Aorta (tissue), 5 donors: ENCODE results near the gene MEGF10. TPM values are rescaled to one million over a fixed set of nuclear protein-coding genes. Genes with fewer than 3 reads are reported as not detected.

Source experiments
- ATAC-seq: fragments of 200-7000 bp; cut with Tn5 transposase; one replicate; pipeline ENCODE4 v1.9.1; 2022; ENCODE audit warnings: moderate library complexity; ENCODE audit not compliant: low FRiP score
- DNase-seq, 2 donors: peaks; one replicate each; pipeline ENCODE4 v3.0.0-alpha.2; 2020
- H3K27ac ChIP-seq, 2 donors: one replicate each; pipeline ENCODE4 v1.5.1; 2013; ENCODE audit warnings: low read length in 2 of 2, mild to moderate bottlenecking in 2 of 2, moderate library complexity in 2 of 2, control low read depth in 1 of 2, inconsistent platforms in 1 of 2, low read depth in 1 of 2
- H3K27me3 ChIP-seq, 2 donors: one replicate each; pipeline ENCODE4 v1.6.1; 2013; ENCODE audit warnings: control low read depth in 1 of 2, low read length in 1 of 2, mild to moderate bottlenecking in 1 of 2, moderate library complexity in 1 of 2; ENCODE audit not compliant: insufficient read depth in 2 of 2, control insufficient read depth in 1 of 2
- H3K36me3 ChIP-seq, 2 donors: one replicate each; pipeline ENCODE4 v1.6.1; 2013; ENCODE audit warnings: control low read depth in 1 of 2, low read length in 1 of 2, mild to moderate bottlenecking in 1 of 2; ENCODE audit not compliant: insufficient read depth in 2 of 2, control insufficient read depth in 1 of 2
- H3K4me1 ChIP-seq, 2 donors: one replicate each; pipeline ENCODE4 v1.6.1; 2013; ENCODE audit warnings: low read length in 2 of 2, control low read depth in 1 of 2, mild to moderate bottlenecking in 1 of 2, moderate library complexity in 1 of 2; ENCODE audit not compliant: insufficient read depth in 2 of 2, control insufficient read depth in 1 of 2
- H3K4me3 ChIP-seq, 2 donors: one replicate each; pipeline ENCODE4 v1.5.1; 2013; ENCODE audit warnings: low read length in 2 of 2, control low read depth in 1 of 2, mild to moderate bottlenecking in 1 of 2
- H3K9me3 ChIP-seq: one replicate; pipeline ENCODE4 v1.6.1; 2013; ENCODE audit warnings: mild to moderate bottlenecking, low read length; ENCODE audit not compliant: control insufficient read depth
- whole genome bisulfite sequencing, 2 donors: extraction: QIAGEN DNeasy Blood & Tissue Kit; methylation state at CpG; one replicate each; pipeline ENCODE4 v1.1.7; 2013; 5-methylcytosine and 5-hydroxymethylcytosine counted together
- intact Hi-C, 2 donors: fragments of 100-400 bp; cut with DNase I; formaldehyde crosslinking; loops; one replicate each; pipeline versions ENCODE4 v1.14.2 to v1.15.0; 2022
- polyA plus RNA-seq, 2 donors: library from polyadenylated mRNA; stranded (reverse); fragments of 200-250 nt; gene quantifications; one replicate each; pipeline ENCODE4 v1.2.3, GENCODE V29; 2013
- total RNA-seq, 2 donors: library from RNA; stranded (reverse); fragmentation: NEBNext Ultra II Directional; extraction: Animal tissue kit (Norgen Biotek cat#: 25700); gene quantifications; one replicate each; pipeline ENCODE4 v1.2.1, GENCODE V29; 2021
- donor health status: healthy with polysubstance abuse.
- donor health status: Bipolar disorder and iron deficiency.
- donor health status: DM: no; HTN: no; CAD: no.
- donor health status: DM: no; HTN: no; CAD: no.
- donor health status: DM: yes; HTN: yes; CAD: no.

MEGF10 gene
- total and polyA plus RNA-seq, 4 donors: 0.05 to 0.72 (median 0.52) TPM; not detected in 1

DNA sequence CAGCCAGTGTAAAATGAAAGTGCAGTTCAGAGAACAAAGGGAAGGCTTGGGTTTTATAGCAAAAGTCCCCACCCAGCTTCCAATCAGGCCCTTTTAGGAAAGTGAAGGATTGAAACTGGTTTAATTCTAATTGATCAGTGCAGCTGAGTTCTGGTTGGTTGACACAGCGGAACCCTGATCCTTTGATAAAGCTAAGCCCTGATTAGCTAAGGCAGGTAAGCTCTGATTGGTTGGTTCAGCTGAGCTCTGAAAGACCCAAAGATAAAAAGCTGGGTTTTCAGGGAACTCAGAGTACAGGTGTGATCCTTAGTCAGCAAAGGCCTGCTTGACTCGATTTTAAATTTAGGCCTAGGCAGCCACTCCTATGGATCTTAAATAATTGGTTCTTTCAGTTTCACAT, 156.0 kb downstream of the MEGF10 start:
- intact Hi-C loops: no loop called here
- no peak for ATAC-seq

DNA sequence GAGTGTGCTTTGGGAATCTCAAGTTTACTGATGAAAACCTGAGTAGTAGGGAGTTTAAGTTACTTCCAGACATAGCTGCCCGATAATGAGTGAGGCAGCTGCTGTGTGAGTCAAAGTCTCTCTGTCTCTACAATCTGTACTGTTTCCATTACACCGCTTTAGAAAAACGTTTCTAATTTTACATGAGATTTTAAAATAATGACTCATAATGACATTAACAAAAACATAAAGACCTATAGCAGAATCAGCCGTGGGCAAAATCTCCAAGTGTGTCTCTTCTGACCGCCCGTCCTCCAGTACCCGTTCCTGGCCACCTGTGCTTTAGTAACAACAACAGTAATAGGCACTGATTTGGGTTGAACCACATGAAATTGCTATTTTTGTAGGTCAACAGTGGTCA, 157.2 kb downstream of the MEGF10 start:
- no peaks in the 10 kb centered on the region for H3K36me3 ChIP-seq
- DNase-seq: no peak
- H3K4me1 ChIP-seq: no peaks in the 10 kb centered on the region
- intact Hi-C loops: no loop called here
- no peak overlapping the region for H3K27ac ChIP-seq
- ATAC-seq: no peak
- no peaks in the 10 kb centered on the region for H3K9me3 ChIP-seq
- no peaks in the 10 kb centered on the region for H3K27me3 ChIP-seq
- 8 to 14% methylated on average over 7 of the region's 7 CpGs for WGBS, 2 donors
- H3K4me3 ChIP-seq: no peak overlapping the region

More for the DNA sequence above, 156.0 kb downstream of the MEGF10 start:
- Histone ChIP-seq H3K9me3 (no peaks in the 10 kb centered on the region), H3K36me3 (no peaks in the 10 kb centered on the region), H3K4me1 (no peaks in the 10 kb centered on the region), H3K4me3 (no peak overlapping the region), H3K27ac (no peak overlapping the region), H3K27me3 (no peaks in the 10 kb centered on the region)
- DNase-seq: no peak
- 91 to 95% methylated on average over 2 of the region's 2 CpGs for WGBS, 2 donors

DNA sequence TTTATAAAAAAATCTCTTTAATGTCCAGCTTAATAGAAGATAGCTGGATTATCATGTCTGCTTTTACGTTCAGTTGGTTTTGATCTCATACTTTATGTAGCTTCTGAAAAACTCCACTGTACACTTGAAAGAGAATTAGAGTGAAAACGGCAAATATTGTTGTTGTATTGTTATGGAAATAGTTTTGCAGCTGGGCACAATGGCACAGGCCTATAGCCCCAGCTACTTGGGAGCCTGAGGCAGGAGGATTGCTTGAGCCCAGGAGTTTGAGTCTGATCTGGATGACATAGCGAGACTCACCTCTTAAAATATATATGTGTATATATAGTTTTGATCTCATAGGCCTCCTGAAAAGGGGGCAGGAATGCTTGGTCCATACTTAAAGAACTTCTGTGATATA, 159.4 kb downstream of the MEGF10 start:
- ATAC-seq: no peak
- intact Hi-C loops: no loop called here
- WGBS, 2 donors: 91 to 94% methylated on average over 3 of the region's 3 CpGs

DNA sequence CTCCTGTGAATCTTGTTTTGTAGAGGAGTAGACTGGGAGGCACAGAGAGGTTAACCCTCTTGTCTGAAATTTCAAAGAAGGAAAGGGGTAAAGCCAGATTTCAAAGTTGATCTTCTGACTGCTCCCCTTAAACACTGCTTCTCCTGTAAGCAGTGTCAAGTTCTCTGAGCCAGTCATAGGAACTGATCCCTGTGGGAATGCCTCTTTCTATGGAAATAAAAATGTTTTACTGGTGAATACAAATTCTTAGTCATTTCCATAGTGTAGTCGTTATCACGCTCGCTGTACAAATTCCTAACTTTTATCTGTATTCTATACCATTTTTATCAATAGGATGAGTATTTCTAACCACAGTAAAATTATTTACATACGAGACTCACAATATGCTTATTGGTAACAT, 160.5 kb downstream of the MEGF10 start:
- no peak overlapping the region for H3K27ac ChIP-seq
- no peaks in the 10 kb centered on the region for H3K27me3 ChIP-seq
- no peak overlapping the region for H3K4me3 ChIP-seq
- WGBS, 2 donors: 87 to 90% methylated on average over 4 of the region's 4 CpGs
- intact Hi-C loops: no loop called here
- no peaks in the 10 kb centered on the region for H3K9me3 ChIP-seq
- ATAC-seq: no peak
- DNase-seq: no peak
- no peaks in the 10 kb centered on the region for H3K36me3 ChIP-seq
- H3K4me1 ChIP-seq: no peaks in the 10 kb centered on the region

More for the DNA sequence above, 159.4 kb downstream of the MEGF10 start:
- Histone ChIP-seq H3K9me3 (no peaks in the 10 kb centered on the region), H3K36me3 (no peaks in the 10 kb centered on the region), H3K27me3 (no peaks in the 10 kb centered on the region), H3K4me3 (no peak overlapping the region), H3K27ac (no peak overlapping the region), H3K4me1 (no peaks in the 10 kb centered on the region)
- DNase-seq: no peak

DNA sequence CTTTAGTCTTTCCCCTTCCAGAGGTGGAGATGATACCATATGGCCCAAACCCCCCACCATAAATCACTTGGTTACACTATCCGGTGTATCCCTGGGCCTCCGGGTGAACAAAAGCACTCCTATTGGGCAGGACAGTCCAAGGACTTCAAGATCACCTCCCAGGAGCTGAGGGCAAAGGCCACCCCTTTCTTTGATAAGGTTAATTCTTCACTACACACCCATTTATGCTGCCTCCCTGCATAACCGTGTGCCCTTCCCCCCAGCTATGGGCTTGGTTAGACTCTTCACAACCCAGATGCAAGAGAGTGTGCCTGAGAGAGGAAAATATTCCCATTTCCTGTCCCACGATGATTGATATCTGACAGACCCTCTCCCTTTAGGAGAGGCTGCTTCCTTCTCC, 162.0 kb downstream of the MEGF10 start:
- no peak overlapping the region for H3K27ac ChIP-seq
- DNase-seq: no peak
- WGBS, 2 donors: 58 to 61% methylated on average over 4 of the region's 4 CpGs

DNA sequence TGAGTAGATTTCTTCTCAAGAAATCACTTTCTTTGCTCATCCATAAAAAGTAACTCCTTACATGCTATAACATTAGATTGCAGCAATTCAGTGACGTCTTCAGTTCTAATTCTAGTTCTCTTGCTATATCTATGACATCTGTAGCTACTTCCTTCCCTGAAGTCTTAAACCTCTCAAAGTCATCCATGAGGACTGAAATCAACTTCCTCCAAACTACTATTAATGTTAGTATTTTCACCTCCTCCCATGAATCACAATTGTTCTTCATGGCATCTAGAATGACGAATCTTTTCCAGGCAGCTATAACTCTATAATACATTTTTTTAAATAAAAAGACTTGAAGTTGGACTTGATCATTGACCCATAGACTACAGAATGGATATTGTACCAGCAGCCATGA, 180.6 kb downstream of the MEGF10 start:
- no peak overlapping the region for H3K4me3 ChIP-seq
- no peaks in the 10 kb centered on the region for H3K9me3 ChIP-seq
- H3K4me1 ChIP-seq: no peaks in the 10 kb centered on the region
- no peaks in the 10 kb centered on the region for H3K36me3 ChIP-seq
- H3K27ac ChIP-seq: no peak overlapping the region
- ATAC-seq (no peak), DNase-seq (no peak)
- WGBS, 2 donors: 66 to 79% methylated on average over 2 of the region's 2 CpGs
- intact Hi-C loops: no loop called here
- H3K27me3 ChIP-seq: no peaks in the 10 kb centered on the region

More for the DNA sequence above, 162.0 kb downstream of the MEGF10 start:
- Histone ChIP-seq H3K27me3 (peaks cover 0 to 5% of the 10 kb centered on the region in 2 donors), H3K9me3 (no peaks in the 10 kb centered on the region), H3K4me3 (no peak overlapping the region), H3K4me1 (no peaks in the 10 kb centered on the region), H3K36me3 (no peaks in the 10 kb centered on the region)
- intact Hi-C loops: no loop called here
- ATAC-seq: no peak

DNA sequence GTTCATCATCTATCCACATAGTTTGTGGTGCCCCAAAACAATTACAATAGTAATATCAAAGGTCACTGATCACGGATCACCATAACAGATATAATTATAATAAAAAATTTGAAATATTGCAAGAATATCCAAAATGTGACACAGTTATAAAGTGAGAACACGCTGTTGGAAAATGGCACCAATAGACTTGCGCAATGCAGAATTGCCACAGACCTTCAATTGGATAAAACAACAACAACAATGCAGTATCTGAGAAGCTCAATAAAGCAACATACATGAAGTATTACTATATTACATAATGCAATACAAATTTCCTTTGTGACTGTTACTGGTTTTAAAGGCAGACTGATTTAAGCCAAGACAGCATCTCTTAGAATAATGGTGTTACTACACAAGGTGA, 182.1 kb downstream of the MEGF10 start:
- no peaks in the 10 kb centered on the region for H3K36me3 ChIP-seq
- no peaks in the 10 kb centered on the region for H3K9me3 ChIP-seq
- H3K4me1 ChIP-seq: no peaks in the 10 kb centered on the region
- no peaks in the 10 kb centered on the region for H3K27me3 ChIP-seq
- H3K4me3 ChIP-seq: no peak overlapping the region
- WGBS, 2 donors: 95 to 96% methylated on average over 3 of the region's 3 CpGs
- H3K27ac ChIP-seq: no peak overlapping the region
- DNase-seq (no peak), ATAC-seq (no peak)
- intact Hi-C loops: no loop called here

DNA sequence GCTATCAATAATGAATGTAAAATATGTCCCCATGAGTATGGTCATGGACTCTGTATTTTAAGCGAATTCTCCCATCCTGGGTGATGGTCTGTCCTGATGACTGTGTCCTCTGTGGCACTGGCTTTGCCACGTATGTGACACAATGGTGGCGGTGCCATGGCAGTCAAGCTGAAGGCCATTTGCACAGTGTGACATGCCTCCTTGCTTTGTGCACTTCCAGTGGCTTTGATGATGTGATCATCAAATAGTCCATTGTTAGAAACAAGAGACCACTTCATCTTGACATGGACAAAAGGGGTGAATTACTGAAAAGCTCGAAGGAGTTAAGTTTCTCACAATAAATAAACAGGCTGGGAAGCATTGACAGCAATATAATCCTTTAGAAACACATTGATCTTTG, 195.9 kb downstream of the MEGF10 start:
- intact Hi-C loops: no loop called here
- no peak for ATAC-seq

DNA sequence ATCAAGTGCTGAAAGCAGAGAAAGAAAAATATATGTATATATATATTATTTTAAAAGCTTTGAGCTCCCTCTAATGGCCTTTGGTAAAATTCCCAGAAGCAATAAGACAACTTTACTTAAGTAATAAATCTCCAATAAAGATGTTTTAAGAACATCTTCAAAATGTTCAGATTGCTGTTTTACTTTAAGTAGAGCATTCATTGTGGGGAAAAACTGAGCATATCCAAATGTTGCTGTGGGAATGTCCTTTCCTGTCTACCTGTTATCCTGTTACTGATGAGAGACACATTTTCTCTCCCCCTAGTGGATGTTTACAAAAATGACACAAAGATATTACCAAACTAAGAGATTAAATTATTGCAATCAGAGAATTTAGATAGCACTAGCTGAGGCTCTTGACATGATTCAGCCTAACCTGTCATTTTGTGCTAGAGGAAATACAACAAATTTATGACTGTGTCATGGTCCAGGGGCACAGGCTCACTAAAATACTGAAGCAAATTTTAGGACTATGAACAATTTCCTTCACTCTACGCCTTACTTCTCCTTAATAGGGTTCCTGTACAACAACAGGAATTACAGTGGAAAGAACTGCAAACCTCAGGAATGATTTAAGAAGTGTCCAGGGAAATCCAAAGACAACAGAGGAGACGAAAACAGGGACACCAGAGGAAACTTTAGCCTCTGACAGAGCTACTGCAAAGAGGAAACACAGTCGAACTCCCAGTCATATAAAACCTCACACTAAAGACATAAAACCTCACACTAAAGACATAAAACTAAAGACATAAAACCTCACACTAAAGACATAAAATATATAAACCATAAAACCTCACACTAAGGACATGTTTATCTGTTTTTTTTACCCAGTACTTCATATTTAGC, 202.5 kb downstream of the MEGF10 start:
- H3K27me3 ChIP-seq: no peaks in the 10 kb centered on the region
- no peaks in the 10 kb centered on the region for H3K9me3 ChIP-seq
- H3K36me3 ChIP-seq: no peaks in the 10 kb centered on the region
- no peak overlapping the region for H3K4me3 ChIP-seq
- intact Hi-C loops: loop anchor here in 1 of 2 donors (5.0 kb wide), 1 partner anchor 656 kb away; no protein-coding TSS in a partner anchor
- H3K27ac ChIP-seq: no peak overlapping the region
- DNase-seq (no peak), ATAC-seq (no peak)
- WGBS, 2 donors: 63 to 64% methylated on average over 3 of the region's 3 CpGs
- no peaks in the 10 kb centered on the region for H3K4me1 ChIP-seq

More for the DNA sequence above, 195.9 kb downstream of the MEGF10 start:
- H3K36me3 ChIP-seq: no peaks in the 10 kb centered on the region
- no peaks in the 10 kb centered on the region for H3K27me3 ChIP-seq
- DNase-seq: no peak
- no peaks in the 10 kb centered on the region for H3K4me1 ChIP-seq
- H3K9me3 ChIP-seq: no peaks in the 10 kb centered on the region
- no peak overlapping the region for H3K27ac ChIP-seq
- H3K4me3 ChIP-seq: no peak overlapping the region
- 74 to 79% methylated on average over 4 of the region's 4 CpGs for WGBS, 2 donors
